RPMI7951 (cell line): ENCODE measurements around the gene CSNK2B. TPM values are rescaled to one million over a fixed set of nuclear protein-coding genes. Genes with fewer than 3 reads are reported as not detected.
"Not testable (repeated sequence)": the region's sequence is repeated elsewhere in the genome, so short reads cannot be mapped to it uniquely, and the experiment has no call there.

Experiments
- DNase-seq: peaks from one replicate; pipeline ENCODE4 v3.0.0-alpha.2; 2012; ENCODE audit warnings: low read depth
- total RNA-seq: library from RNA; depleted of rRNA; stranded (reverse); fragments of >200 nt; shearing (Covaris generic); gene quantifications from 2 replicates; pipeline ENCODE4 v1.2.3, GENCODE V29; 2014

The CSNK2B gene
- total RNA-seq, 1 experiment from 2014 or later = 469 TPM

- DNase-seq = no peak
Measured at GRCh38 chr6:31687860-31688693, 22.2 kb downstream of the CSNK2B start.

- DNase-seq = no peak
Measured at GRCh38 chr6:31689249-31690110, 23.6 kb downstream of the CSNK2B start.

GRCh38 chr6:31690231-31691077 is 24.6 kb downstream of the CSNK2B start:
- no peak for DNase-seq

- no peak for DNase-seq
Measured at GRCh38 chr6:31691078-31691463, 25.2 kb downstream of the CSNK2B start.

- DNase-seq = no peak
Measured at GRCh38 chr6:31691564-31692108, 25.8 kb downstream of the CSNK2B start.

GRCh38 chr6:31692353-31692752 is 26.5 kb downstream of the CSNK2B start:
- DNase-seq = no peak

GRCh38 chr6:31692886-31693285 is 27.0 kb downstream of the CSNK2B start:
- DNase-seq = no peak

GRCh38 chr6:31693535-31693934 is 27.7 kb downstream of the CSNK2B start:
- no peak for DNase-seq

GRCh38 chr6:31697555-31697954 is 31.7 kb downstream of the CSNK2B start:
- no peak for DNase-seq

GRCh38 chr6:31700740-31701401 is 35.0 kb downstream of the CSNK2B start:
- no peak for DNase-seq

GRCh38 chr6:31701666-31702404 is 36.0 kb downstream of the CSNK2B start:
- peak; percentile 33 for DNase-seq

GRCh38 chr6:31702405-31702818 is 36.5 kb downstream of the CSNK2B start:
- no peak for DNase-seq

- peak; percentile 98 for DNase-seq
Measured at GRCh38 chr6:31702819-31703716, 37.2 kb downstream of the CSNK2B start, which contains the start of gene ABHD16A. Gene ABHD16A, minus strand, starts transcription at chr6:31703324. Its CDS starts 43 bp downstream, at chr6:31703281.

GRCh38 chr6:31705931-31706330 is 40.1 kb downstream of the CSNK2B start:
- no peak for DNase-seq

- no peak for DNase-seq
Measured at GRCh38 chr6:31706599-31706998, 40.7 kb downstream of the CSNK2B start, which contains the start of gene LY6G6F. Gene LY6G6F, plus strand, starts transcription at chr6:31706866. Its CDS starts 41 bp downstream, at chr6:31706907.

- DNase-seq = no peak
Measured at GRCh38 chr6:31707701-31708100, 41.8 kb downstream of the CSNK2B start.

- DNase-seq = no peak
Measured at GRCh38 chr6:31708224-31708623, 42.3 kb downstream of the CSNK2B start.

GRCh38 chr6:31709157-31709556 is 43.3 kb downstream of the CSNK2B start:
- not testable (repeated sequence) for DNase-seq
